ENCODE results near the gene CACNA2D3.

CACNA2D3 gene

DNA sequence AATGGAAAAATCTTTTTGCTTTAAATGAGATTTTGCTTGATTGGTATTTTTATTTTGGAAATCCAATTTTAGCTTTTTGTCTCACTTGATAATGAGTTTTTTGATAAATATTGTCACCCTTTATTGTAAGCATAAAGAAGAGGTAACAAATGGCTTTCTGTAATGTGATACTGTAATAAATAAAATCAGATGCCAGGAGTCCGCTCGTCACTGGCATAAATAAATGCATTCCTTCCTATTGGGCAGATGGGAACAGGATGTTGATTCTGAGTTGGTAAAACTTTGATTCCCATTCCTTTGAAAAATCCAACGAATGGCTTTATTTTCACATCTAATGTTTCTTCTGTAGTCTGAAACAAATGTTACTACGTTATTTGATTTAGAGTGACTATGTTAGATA is 59.9 kb downstream of the CACNA2D3 start:
- Histone ChIP-seq H3K27me3 (ENCODE audit: insufficient read depth, low read length, poor library complexity) (no peaks in the 10 kb centered on the region), H4K5ac (ENCODE audit: low read length) (no peak overlapping the region), H4K8ac (ENCODE audit: low read depth, low read length) (no peak overlapping the region), H3K4me3 (ENCODE audit: low read length) (no peak overlapping the region), H2BK5ac (ENCODE audit: low read length) (no peak overlapping the region), H3K23ac (ENCODE audit: low read length) (no peak overlapping the region), H2BK120ac (ENCODE audit: low read depth, low read length) (no peak overlapping the region), H2BK15ac (replicated peaks; ENCODE audit: low read depth) (no peak overlapping the region), H3K27ac (ENCODE audit: low read depth, low read length) (no peak overlapping the region), H3K79me2 (ENCODE audit: control insufficient read depth, insufficient read depth, low read length) (no peaks in the 10 kb centered on the region), H3K56ac (ENCODE audit: low read length) (no peak overlapping the region), H3K4ac (ENCODE audit: low read depth, low read length) (no peak overlapping the region), H3K4me2 (ENCODE audit: low read length) (no peak overlapping the region), H3K79me1 (ENCODE audit: low read length) (no peaks in the 10 kb centered on the region), H3K4me1 (ENCODE audit: control insufficient read depth, low read depth, low read length) (no peaks in the 10 kb centered on the region), H2AK5ac (ENCODE audit: low read length) (no peak overlapping the region), H3K9ac (ENCODE audit: low read length) (no peak overlapping the region), H3K18ac (ENCODE audit: low read length) (no peak overlapping the region), H3K36me3 (ENCODE audit: control insufficient read depth, insufficient read depth, low read length) (no peaks in the 10 kb centered on the region)
- no CpG with 5 or more reads among the region's 4 CpGs for WGBS (ENCODE audit: extremely low coverage, insufficient coverage, low lambda C conversion rate)
- no peak for DNase-seq

DNA sequence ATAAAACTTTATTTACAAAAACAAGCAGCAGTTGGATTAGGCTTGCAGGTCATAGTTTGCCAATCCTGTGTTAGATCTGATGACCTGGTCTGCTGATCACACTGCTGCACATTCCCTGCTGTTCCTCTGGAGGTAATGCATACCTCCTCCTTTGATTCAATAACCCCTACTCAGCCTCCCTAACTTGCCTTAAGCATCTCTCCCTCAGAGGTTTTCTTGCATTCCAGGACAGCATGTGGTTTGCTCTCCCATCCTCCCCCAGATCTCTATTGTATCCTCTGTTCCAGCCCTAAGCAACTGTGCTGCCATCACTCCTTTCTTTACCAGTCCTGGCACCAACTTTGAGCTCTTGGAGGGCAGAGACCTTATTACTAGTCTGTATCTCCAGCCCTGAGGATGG is 63.4 kb downstream of the CACNA2D3 start:
- Histone ChIP-seq H3K79me2 (ENCODE audit: control insufficient read depth, insufficient read depth, low read length) (no peaks in the 10 kb centered on the region), H2BK120ac (ENCODE audit: low read depth, low read length) (no peak overlapping the region), H3K4ac (ENCODE audit: low read depth, low read length) (no peak overlapping the region), H3K23ac (ENCODE audit: low read length) (no peak overlapping the region), H2AK5ac (ENCODE audit: low read length) (no peak overlapping the region), H3K56ac (ENCODE audit: low read length) (no peak overlapping the region), H3K27me3 (ENCODE audit: insufficient read depth, low read length, poor library complexity) (no peaks in the 10 kb centered on the region), H3K36me3 (ENCODE audit: control insufficient read depth, insufficient read depth, low read length) (no peaks in the 10 kb centered on the region), H3K9ac (ENCODE audit: low read length) (no peak overlapping the region), H2BK15ac (replicated peaks; ENCODE audit: low read depth) (no peak overlapping the region), H3K79me1 (ENCODE audit: low read length) (no peaks in the 10 kb centered on the region), H4K5ac (ENCODE audit: low read length) (no peak overlapping the region), H3K27ac (ENCODE audit: low read depth, low read length) (no peak overlapping the region), H3K4me1 (ENCODE audit: control insufficient read depth, low read depth, low read length) (no peaks in the 10 kb centered on the region), H2BK5ac (ENCODE audit: low read length) (no peak overlapping the region), H3K18ac (ENCODE audit: low read length) (no peak overlapping the region), H3K4me3 (ENCODE audit: low read length) (no peak overlapping the region), H4K8ac (ENCODE audit: low read depth, low read length) (no peak overlapping the region), H3K4me2 (ENCODE audit: low read length) (no peak overlapping the region)
- DNase-seq, result peak; percentile 20

DNA sequence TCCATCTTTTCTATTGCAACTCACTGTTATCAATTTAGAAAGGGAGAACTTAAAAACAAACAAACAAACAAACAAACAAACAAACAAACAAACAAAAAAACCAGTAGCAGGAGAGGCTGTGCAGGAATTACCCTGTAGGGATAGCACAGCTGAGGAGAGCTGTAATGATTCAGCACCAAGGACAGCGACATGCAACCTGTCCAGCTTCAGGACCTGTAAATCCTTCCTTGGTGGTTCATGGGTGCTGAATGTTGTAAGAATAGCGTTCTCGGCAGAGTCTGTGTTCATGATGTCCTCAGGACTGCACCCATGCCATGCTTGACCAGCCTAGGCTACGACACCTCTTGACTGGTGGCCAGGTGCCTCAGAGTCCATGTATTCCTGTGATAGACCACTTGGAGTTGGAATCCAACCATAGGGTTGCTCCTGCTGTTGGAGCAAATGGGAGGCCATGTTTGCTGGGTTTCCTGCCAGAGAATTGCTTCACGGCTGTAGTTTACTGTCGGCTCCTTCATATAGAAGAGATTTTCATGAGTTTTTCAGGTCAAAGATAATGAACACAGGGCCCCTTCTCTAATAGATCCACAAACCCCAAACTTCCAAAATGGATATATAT is 65.9 kb downstream of the CACNA2D3 start:
- H3K9ac ChIP-seq (ENCODE audit: low read length), result no peak overlapping the region
- no peaks in the 10 kb centered on the region for H3K79me2 ChIP-seq (ENCODE audit: control insufficient read depth, insufficient read depth, low read length)
- H2BK15ac ChIP-seq (replicated peaks; ENCODE audit: low read depth), result no peak overlapping the region
- no peaks in the 10 kb centered on the region for H3K79me1 ChIP-seq (ENCODE audit: low read length)
- H3K4ac ChIP-seq (ENCODE audit: low read depth, low read length), result no peak overlapping the region
- no peak overlapping the region for H4K5ac ChIP-seq (ENCODE audit: low read length)
- H3K4me2 ChIP-seq (ENCODE audit: low read length), result no peak overlapping the region
- no peak overlapping the region for H2AK5ac ChIP-seq (ENCODE audit: low read length)
- no peak overlapping the region for H2BK5ac ChIP-seq (ENCODE audit: low read length)
- H4K8ac ChIP-seq (ENCODE audit: low read depth, low read length), result no peak overlapping the region
- no peaks in the 10 kb centered on the region for H3K36me3 ChIP-seq (ENCODE audit: control insufficient read depth, insufficient read depth, low read length)
- no peak overlapping the region for H2BK120ac ChIP-seq (ENCODE audit: low read depth, low read length)
- H3K4me1 ChIP-seq (ENCODE audit: control insufficient read depth, low read depth, low read length), result no peaks in the 10 kb centered on the region
- H3K4me3 ChIP-seq (ENCODE audit: low read length), result no peak overlapping the region
- no CpG with 5 or more reads among the region's 6 CpGs for WGBS (ENCODE audit: extremely low coverage, insufficient coverage, low lambda C conversion rate)
- no peaks in the 10 kb centered on the region for H3K27me3 ChIP-seq (ENCODE audit: insufficient read depth, low read length, poor library complexity)
- H3K56ac ChIP-seq (ENCODE audit: low read length), result no peak overlapping the region
- no peak overlapping the region for H3K27ac ChIP-seq (ENCODE audit: low read depth, low read length)
- H3K23ac ChIP-seq (ENCODE audit: low read length), result no peak overlapping the region
- peak; percentile 85 for DNase-seq
- H3K18ac ChIP-seq (ENCODE audit: low read length), result no peak overlapping the region

DNA sequence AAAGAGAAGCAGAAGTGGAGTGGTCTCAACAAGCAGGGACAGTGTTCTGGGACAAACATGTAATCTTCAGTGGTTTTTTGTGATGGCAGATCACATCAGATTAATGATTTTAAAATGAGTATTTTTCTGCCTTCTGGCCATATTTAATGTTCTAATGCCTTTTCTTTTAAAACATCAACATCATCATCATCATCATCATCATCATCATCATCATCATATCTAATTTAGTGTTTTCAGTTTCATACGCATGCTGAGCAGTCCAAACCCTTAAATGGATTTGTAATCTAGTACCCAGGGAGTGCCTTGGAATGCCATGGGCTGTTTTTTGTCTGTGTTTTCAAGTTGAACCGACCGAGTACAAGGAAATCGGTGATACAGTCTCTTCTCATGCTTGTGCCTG is 68.9 kb downstream of the CACNA2D3 start:
- no peaks in the 10 kb centered on the region for H3K4me1 ChIP-seq (ENCODE audit: control insufficient read depth, low read depth, low read length)
- H4K8ac ChIP-seq (ENCODE audit: low read depth, low read length), result no peak overlapping the region
- H3K4me3 ChIP-seq (ENCODE audit: low read length), result no peak overlapping the region
- no peak for DNase-seq
- no peak overlapping the region for H3K27ac ChIP-seq (ENCODE audit: low read depth, low read length)
- no peaks in the 10 kb centered on the region for H3K36me3 ChIP-seq (ENCODE audit: control insufficient read depth, insufficient read depth, low read length)
- no peak overlapping the region for H3K18ac ChIP-seq (ENCODE audit: low read length)
- H3K27me3 ChIP-seq (ENCODE audit: insufficient read depth, low read length, poor library complexity), result no peaks in the 10 kb centered on the region
- no CpG with 5 or more reads among the region's 4 CpGs for WGBS (ENCODE audit: extremely low coverage, insufficient coverage, low lambda C conversion rate)
- no peaks in the 10 kb centered on the region for H3K79me2 ChIP-seq (ENCODE audit: control insufficient read depth, insufficient read depth, low read length)
- no peak overlapping the region for H2BK15ac ChIP-seq (replicated peaks; ENCODE audit: low read depth)
- no peak overlapping the region for H4K5ac ChIP-seq (ENCODE audit: low read length)
- H2BK5ac ChIP-seq (ENCODE audit: low read length), result no peak overlapping the region
- no peak overlapping the region for H3K4me2 ChIP-seq (ENCODE audit: low read length)
- H2AK5ac ChIP-seq (ENCODE audit: low read length), result no peak overlapping the region
- no peaks in the 10 kb centered on the region for H3K79me1 ChIP-seq (ENCODE audit: low read length)
- H3K56ac ChIP-seq (ENCODE audit: low read length), result no peak overlapping the region
- no peak overlapping the region for H2BK120ac ChIP-seq (ENCODE audit: low read depth, low read length)
- no peak overlapping the region for H3K4ac ChIP-seq (ENCODE audit: low read depth, low read length)
- no peak overlapping the region for H3K9ac ChIP-seq (ENCODE audit: low read length)
- no peak overlapping the region for H3K23ac ChIP-seq (ENCODE audit: low read length)

DNA sequence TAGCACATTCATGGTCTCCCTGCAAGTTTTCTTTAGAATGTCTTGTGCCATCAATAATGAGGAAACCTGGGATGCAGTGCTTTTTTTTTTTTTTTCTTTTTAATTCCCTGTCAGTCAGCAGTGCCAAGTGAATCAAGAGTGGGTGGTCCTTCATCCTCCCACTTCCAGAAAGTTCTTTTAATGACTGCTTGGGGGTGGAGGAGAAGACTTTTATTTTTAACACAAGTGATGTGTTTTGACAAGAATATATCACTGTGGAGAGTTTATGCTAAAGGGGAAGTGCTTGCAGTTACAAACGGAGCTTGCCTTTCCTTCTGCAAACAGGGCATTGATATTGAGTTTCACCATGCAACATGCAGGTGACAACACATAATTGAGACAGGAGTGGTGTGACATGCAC is 69.7 kb downstream of the CACNA2D3 start:
- Histone ChIP-seq H3K4me3 (ENCODE audit: low read length) (no peak overlapping the region), H3K18ac (ENCODE audit: low read length) (no peak overlapping the region), H2AK5ac (ENCODE audit: low read length) (no peak overlapping the region), H3K27me3 (ENCODE audit: insufficient read depth, low read length, poor library complexity) (no peaks in the 10 kb centered on the region), H2BK5ac (ENCODE audit: low read length) (no peak overlapping the region), H3K36me3 (ENCODE audit: control insufficient read depth, insufficient read depth, low read length) (no peaks in the 10 kb centered on the region), H3K23ac (ENCODE audit: low read length) (no peak overlapping the region), H3K27ac (ENCODE audit: low read depth, low read length) (no peak overlapping the region), H3K4me2 (ENCODE audit: low read length) (no peak overlapping the region), H4K5ac (ENCODE audit: low read length) (no peak overlapping the region), H3K79me1 (ENCODE audit: low read length) (no peaks in the 10 kb centered on the region), H3K4me1 (ENCODE audit: control insufficient read depth, low read depth, low read length) (no peaks in the 10 kb centered on the region), H3K79me2 (ENCODE audit: control insufficient read depth, insufficient read depth, low read length) (no peaks in the 10 kb centered on the region), H3K9ac (ENCODE audit: low read length) (no peak overlapping the region), H4K8ac (ENCODE audit: low read depth, low read length) (no peak overlapping the region), H2BK15ac (replicated peaks; ENCODE audit: low read depth) (no peak overlapping the region), H3K4ac (ENCODE audit: low read depth, low read length) (no peak overlapping the region), H2BK120ac (ENCODE audit: low read depth, low read length) (no peak overlapping the region), H3K56ac (ENCODE audit: low read length) (no peak overlapping the region)
- WGBS (ENCODE audit: extremely low coverage, insufficient coverage, low lambda C conversion rate), result no CpG with 5 or more reads among the region's 1 CpG
- DNase-seq, result no peak

DNA sequence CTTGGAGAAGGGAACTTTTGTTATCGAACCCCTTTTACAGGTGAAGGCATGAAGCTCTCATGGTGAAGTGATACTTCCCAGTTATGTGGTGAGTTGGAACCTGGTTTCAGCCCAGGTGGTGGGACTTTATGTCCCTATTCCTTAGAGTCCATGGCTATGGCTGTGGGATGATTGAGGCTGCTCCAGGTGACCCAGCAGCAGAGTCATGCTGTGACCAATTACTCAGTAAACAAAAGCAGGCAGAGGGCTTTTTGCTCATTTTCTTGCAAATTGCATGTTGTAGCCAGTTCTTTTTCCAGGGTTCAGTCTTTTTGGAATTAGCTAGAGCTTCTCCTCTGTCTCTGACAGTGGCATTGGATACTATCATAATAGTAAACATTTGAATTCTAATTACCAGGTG is 70.7 kb downstream of the CACNA2D3 start:
- Histone ChIP-seq H3K4me2 (ENCODE audit: low read length) (no peak overlapping the region), H3K4me3 (ENCODE audit: low read length) (no peak overlapping the region), H3K27me3 (ENCODE audit: insufficient read depth, low read length, poor library complexity) (no peaks in the 10 kb centered on the region), H2BK15ac (replicated peaks; ENCODE audit: low read depth) (no peak overlapping the region), H2BK5ac (ENCODE audit: low read length) (no peak overlapping the region), H3K79me1 (ENCODE audit: low read length) (no peaks in the 10 kb centered on the region), H4K8ac (ENCODE audit: low read depth, low read length) (no peak overlapping the region), H3K56ac (ENCODE audit: low read length) (no peak overlapping the region), H4K5ac (ENCODE audit: low read length) (no peak overlapping the region), H3K9ac (ENCODE audit: low read length) (no peak overlapping the region), H2BK120ac (ENCODE audit: low read depth, low read length) (no peak overlapping the region), H3K23ac (ENCODE audit: low read length) (no peak overlapping the region), H3K79me2 (ENCODE audit: control insufficient read depth, insufficient read depth, low read length) (no peaks in the 10 kb centered on the region), H3K4me1 (ENCODE audit: control insufficient read depth, low read depth, low read length) (no peaks in the 10 kb centered on the region), H3K27ac (ENCODE audit: low read depth, low read length) (no peak overlapping the region), H3K4ac (ENCODE audit: low read depth, low read length) (no peak overlapping the region), H3K36me3 (ENCODE audit: control insufficient read depth, insufficient read depth, low read length) (no peaks in the 10 kb centered on the region), H3K18ac (ENCODE audit: low read length) (no peak overlapping the region), H2AK5ac (ENCODE audit: low read length) (no peak overlapping the region)
- no CpG with 5 or more reads among the region's 1 CpG for WGBS (ENCODE audit: extremely low coverage, insufficient coverage, low lambda C conversion rate)
- no peak for DNase-seq
